SU-DHL-6 (cell line): Measurements from ENCODE around the gene TRIM54.

Experiments used
- EZH2phosphoT487 ChIP-seq: fragments of 200-600 bp; sonication (generic), shearing (Covaris generic); conservative IDR thresholded peaks from 2 replicates; pipeline ENCODE4 v1.6.1; 2018; ENCODE audit warnings: mild to moderate bottlenecking, antibody characterized with exemption, low read length, moderate library complexity, mixed read lengths
- TF ChIP-seq, protein P1 (sequence below): fragments of 200-600 bp; sonication (generic); IDR thresholded peaks from one replicate; pipeline ENCODE4 v1.5.1; 2017; ENCODE audit warnings: antibody characterized with exemption, mild to moderate bottlenecking, low read length, moderate library complexity; ENCODE audit not compliant: insufficient read depth, poor library complexity, severe bottlenecking

DNA sequence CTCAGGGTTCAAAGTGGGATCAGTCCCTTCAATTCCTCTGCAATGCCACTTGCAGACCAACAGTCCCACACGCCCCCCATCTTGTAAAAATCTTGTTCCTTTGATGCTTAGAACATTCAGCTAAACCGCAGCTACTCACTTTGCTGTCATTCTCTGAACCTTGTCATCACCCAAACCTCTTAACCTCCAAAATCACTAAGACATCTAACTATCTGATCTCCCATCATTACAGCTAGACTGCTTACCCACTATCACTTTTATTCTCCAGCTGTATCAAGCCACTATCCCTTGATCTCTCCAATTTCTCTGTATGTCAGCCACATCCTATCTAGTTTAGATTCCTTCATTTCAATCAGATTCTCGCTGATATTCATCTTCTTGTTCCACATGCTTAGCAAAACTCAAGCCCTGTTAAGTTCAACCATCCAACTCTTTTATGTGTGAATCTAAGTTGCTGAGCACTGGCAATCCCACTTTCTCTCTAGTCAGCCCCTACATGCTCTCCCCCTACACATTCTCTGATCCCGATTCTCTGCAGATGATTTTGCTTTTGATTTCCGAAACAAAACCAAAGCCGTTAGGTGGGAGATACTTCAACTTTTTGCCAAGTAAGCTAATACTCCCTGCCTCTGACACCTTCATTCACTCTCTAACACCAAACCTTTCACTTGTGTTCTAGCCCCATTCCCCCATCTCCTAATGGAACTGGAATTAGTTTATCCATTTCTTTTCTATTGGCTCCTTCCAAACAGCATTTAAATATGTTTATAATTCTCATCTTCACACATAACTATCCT, 69.8 kb downstream of the TRIM54 start:
- TF ChIP-seq, protein P1, sequence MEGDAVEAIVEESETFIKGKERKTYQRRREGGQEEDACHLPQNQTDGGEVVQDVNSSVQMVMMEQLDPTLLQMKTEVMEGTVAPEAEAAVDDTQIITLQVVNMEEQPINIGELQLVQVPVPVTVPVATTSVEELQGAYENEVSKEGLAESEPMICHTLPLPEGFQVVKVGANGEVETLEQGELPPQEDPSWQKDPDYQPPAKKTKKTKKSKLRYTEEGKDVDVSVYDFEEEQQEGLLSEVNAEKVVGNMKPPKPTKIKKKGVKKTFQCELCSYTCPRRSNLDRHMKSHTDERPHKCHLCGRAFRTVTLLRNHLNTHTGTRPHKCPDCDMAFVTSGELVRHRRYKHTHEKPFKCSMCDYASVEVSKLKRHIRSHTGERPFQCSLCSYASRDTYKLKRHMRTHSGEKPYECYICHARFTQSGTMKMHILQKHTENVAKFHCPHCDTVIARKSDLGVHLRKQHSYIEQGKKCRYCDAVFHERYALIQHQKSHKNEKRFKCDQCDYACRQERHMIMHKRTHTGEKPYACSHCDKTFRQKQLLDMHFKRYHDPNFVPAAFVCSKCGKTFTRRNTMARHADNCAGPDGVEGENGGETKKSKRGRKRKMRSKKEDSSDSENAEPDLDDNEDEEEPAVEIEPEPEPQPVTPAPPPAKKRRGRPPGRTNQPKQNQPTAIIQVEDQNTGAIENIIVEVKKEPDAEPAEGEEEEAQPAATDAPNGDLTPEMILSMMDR, result no peak
- no peak for TF ChIP-seq EZH2phosphoT487
